Activated T-helper 1 cell treated with anti-CD3 and anti-CD28 coated beads, Interleukin-12 subunit alpha, Interleukin-12 subunit beta, Interleukin-2, Interleukin-4 antibody, amounts not matched to agents 30 ng/mL and 10 ng/mL and 1 ng/mL, durations not matched to agents 14 hours and 24 hours and 36 hours (primary cell): ENCODE results near the gene ZNF80. TPM values are rescaled to one million over a fixed set of nuclear protein-coding genes. Genes with fewer than 3 reads are reported as not detected.

ENCODE experiments used
- total RNA-seq: library from RNA; stranded (reverse); gene quantifications from 2 replicates; pipeline ENCODE4 v1.2.3, GENCODE V29; 2022

Gene ZNF80
- total RNA-seq, 1 donor from 2014 or later = 0.23 TPM

Other genes with a start within 250 kb of the ZNF80 start
- 1.1 and 2.1 TPM in 2 replicates for gene CCDC191, start 181.1 kb downstream of the ZNF80 start, total RNA-seq
- gene QTRT2, start 180.8 kb downstream of the ZNF80 start, total RNA-seq = 54.9 and 57.6 TPM in 2 replicates
- not detected in 2 replicates for gene DRD3, start 58.5 kb downstream of the ZNF80 start, total RNA-seq
- 5.6 and 5.8 TPM in 2 replicates for gene TIGIT, start 56.5 kb upstream of the ZNF80 start, total RNA-seq